IMR-90 (cell line): ENCODE data around the gene RAI1. TPM values are rescaled to one million over a fixed set of nuclear protein-coding genes. Genes with fewer than 3 reads are reported as not detected.
"Not testable (repeated sequence)": the region's sequence is repeated elsewhere in the genome, so short reads cannot be mapped to it uniquely, and the experiment has no call there.

Experiments used
- ATAC-seq: fragments of 200-7000 bp; cut with Tn5 transposase; 2 replicates; pipeline ENCODE4 v1.9.1; 2020; ENCODE audit warnings: low read depth, mild to moderate bottlenecking, moderate library complexity
- BruUV-seq: library from RNA; stranded (reverse); fragments of 400-500 nt; replicated peaks from 2 replicates; lab custom pipeline; 2021; lab: Mats Ljungman, UMichigan
- CTCF ChIA-PET: fragments of 300-600 bp; formaldehyde crosslinking; extraction: SDS; loops from one replicate; lab custom pipeline; 2021; ENCODE audit warnings: antibody characterized with exemption; lab: Yijun Ruan, JAX
- POLR2A ChIA-PET: fragments of 300-600 bp; sonication (Branson Sonifier 250); formaldehyde crosslinking; loops from one replicate; lab custom pipeline; 2022; ENCODE audit warnings: antibody characterized with exemption; ENCODE audit not compliant: unreplicated experiment; lab: Charles Lee
- DNase-seq: peaks from one replicate; pipeline ENCODE4 v3.0.0; 2013
- H2AFZ ChIP-seq: replicated peaks from 2 replicates; pipeline ENCODE3; 2013; ENCODE audit warnings: low read length, mild to moderate bottlenecking; ENCODE audit not compliant: poor library complexity
- H2AK5ac ChIP-seq: 2 replicates; pipeline ENCODE4 v1.6.1; 2013; ENCODE audit warnings: low read depth, low read length, inconsistent platforms
- H2AK9ac ChIP-seq: replicated peaks from 2 replicates; pipeline ENCODE3; 2013; ENCODE audit warnings: mild to moderate bottlenecking, low read depth, low read length, moderate library complexity; ENCODE audit not compliant: poor library complexity
- H2BK120ac ChIP-seq: 2 replicates; pipeline ENCODE4 v1.6.1; 2013; ENCODE audit warnings: low read depth, low read length, inconsistent platforms
- H2BK15ac ChIP-seq: 3 replicates; pipeline ENCODE4 v1.6.1; 2013; ENCODE audit warnings: low read depth, low read length, inconsistent platforms
- H2BK20ac ChIP-seq: 2 replicates; pipeline ENCODE4 v1.6.1; 2013; ENCODE audit warnings: low read depth, mild to moderate bottlenecking, inconsistent platforms, low read length, moderate library complexity
- H2BK5ac ChIP-seq: 2 replicates; pipeline ENCODE4 v1.6.1; 2013; ENCODE audit warnings: mild to moderate bottlenecking, low read depth, low read length, inconsistent platforms; ENCODE audit not compliant: poor library complexity, severe bottlenecking
- H3K14ac ChIP-seq: replicated peaks from 2 replicates; pipeline ENCODE4 v1.6.1; 2013; ENCODE audit warnings: low read depth, low read length, inconsistent platforms
- H3K18ac ChIP-seq: 2 replicates; pipeline ENCODE4 v1.6.1; 2013; ENCODE audit warnings: low read depth, low read length, control low read depth
- H3K23ac ChIP-seq: 2 replicates; pipeline ENCODE4 v1.6.1; 2013; ENCODE audit warnings: low read depth, low read length, inconsistent platforms
- H3K27ac ChIP-seq: 2 replicates; pipeline ENCODE4 v1.5.1; 2013; ENCODE audit warnings: mild to moderate bottlenecking, control low read depth, low read length; ENCODE audit not compliant: insufficient read depth
- H3K27me3 ChIP-seq: 2 replicates; pipeline ENCODE4 v1.6.1; 2013; ENCODE audit warnings: low read length; ENCODE audit not compliant: control insufficient read depth, insufficient read depth
- H3K36me3 ChIP-seq: 2 replicates; pipeline ENCODE4 v1.6.1; 2013; ENCODE audit warnings: low read length, mixed read lengths; ENCODE audit not compliant: control insufficient read depth, insufficient read depth
- H3K4ac ChIP-seq: 2 replicates; pipeline ENCODE4 v1.6.1; 2013; ENCODE audit warnings: low read depth, low read length, inconsistent platforms
- H3K4me1 ChIP-seq: 2 replicates; pipeline ENCODE4 v1.6.1; 2013; ENCODE audit warnings: low read length, mixed read lengths; ENCODE audit not compliant: control insufficient read depth, insufficient read depth
- H3K4me2 ChIP-seq: 2 replicates; pipeline ENCODE4 v1.6.1; 2013; ENCODE audit warnings: low read depth, mild to moderate bottlenecking, control low read depth, low read length, moderate library complexity
- H3K4me3 ChIP-seq: 2 replicates; pipeline ENCODE4 v1.5.1; 2013; ENCODE audit warnings: low read depth, mild to moderate bottlenecking, control low read depth, low read length, moderate library complexity; ENCODE audit not compliant: insufficient read depth
- H3K56ac ChIP-seq: 2 replicates; pipeline ENCODE4 v1.6.1; 2013; ENCODE audit warnings: low read length, inconsistent platforms; ENCODE audit not compliant: insufficient read depth; ENCODE audit errors: extremely low read depth
- H3K79me1 ChIP-seq, 2 experiments: 2 replicates each; pipeline ENCODE4 v1.6.1; 2013; ENCODE audit warnings: low read length in 2 of 2, inconsistent platforms in 1 of 2, low read depth in 1 of 2
- H3K9ac ChIP-seq: 2 replicates; pipeline ENCODE4 v1.6.1; 2013; ENCODE audit warnings: low read depth, low read length, control low read depth
- H3K9me1 ChIP-seq: 2 replicates; pipeline ENCODE4 v1.6.1; 2013; ENCODE audit warnings: low read length, inconsistent platforms; ENCODE audit not compliant: insufficient read depth
- H3K9me3 ChIP-seq: 2 replicates; pipeline ENCODE4 v1.6.1; 2013; ENCODE audit warnings: low read length; ENCODE audit not compliant: control insufficient read depth, insufficient read depth
- H4K20me1 ChIP-seq: 2 replicates; pipeline ENCODE4 v1.6.1; 2013; ENCODE audit warnings: low read length, inconsistent platforms; ENCODE audit not compliant: insufficient read depth
- H4K5ac ChIP-seq: 2 replicates; pipeline ENCODE4 v1.6.1; 2013; ENCODE audit warnings: mild to moderate bottlenecking, low read depth, low read length, control low read depth
- H4K8ac ChIP-seq, 2 experiments: 2 replicates each; pipeline ENCODE4 v1.6.1; 2013; ENCODE audit warnings: low read depth in 2 of 2, low read length in 2 of 2, control low read depth in 1 of 2, inconsistent platforms in 1 of 2
- H4K91ac ChIP-seq: 2 replicates; pipeline ENCODE4 v1.6.1; 2013; ENCODE audit warnings: low read depth, low read length, inconsistent platforms; ENCODE audit not compliant: insufficient read depth
- WGBS, 2 experiments: methylation state at CpG; one replicate each; pipeline versions ENCODE4 v1.1.5 to v1.1.7; 2013; ENCODE audit warnings: missing lambda C conversion rate in 2 of 2; ENCODE audit not compliant: insufficient read length in 1 of 2; ENCODE audit errors: extremely low coverage in 2 of 2; 5-methylcytosine and 5-hydroxymethylcytosine counted together
- dilution Hi-C: fragments of 300-500 bp; cut with HindIII; formaldehyde crosslinking; loops from one replicate; pipeline ENCODE4 v1.14.3; 2018; ENCODE audit warnings: low sequenced_read_pairs; ENCODE audit not compliant: unreplicated experiment
- in situ Hi-C: fragments of 300-500 bp; cut with MboI; formaldehyde crosslinking; loops from 3 replicates; pipeline ENCODE4 v1.14.3; 2019; ENCODE audit warnings: low sequenced_read_pairs, inconsistent platforms, mixed read lengths
- intact Hi-C: fragments of 100-400 bp; cut with micrococcal nuclease; formaldehyde crosslinking; loops from 2 replicates; pipeline ENCODE4 v1.10.0; 2022
- polyA plus RNA-seq, 3 experiments: library from polyadenylated mRNA; depleted of rRNA; stranded (reverse); fragments of >200 nt; gene quantifications; 2 replicates each; pipeline ENCODE4 v1.2.3, GENCODE V29; 2012; ENCODE audit warnings: low replicate concordance in 1 of 3
- total RNA-seq: library from RNA; depleted of rRNA; stranded (reverse); fragments of >200 nt; gene quantifications from 2 replicates; pipeline ENCODE4 v1.2.3, GENCODE V29; 2012

The RAI1 gene
- total and polyA plus RNA-seq, 2 of the 4 experiments (the other 2 are of a cell fraction), result 1.8 to 10.5 TPM

- DNase-seq, H3K36me3 ChIP-seq, H4K20me1 ChIP-seq, H2AK5ac ChIP-seq, H3K4me1 ChIP-seq, H3K4me3 ChIP-seq, H2BK5ac ChIP-seq, H2AFZ ChIP-seq, H3K79me1 ChIP-seq, H3K9ac ChIP-seq, CTCF ChIA-PET, ATAC-seq, H3K14ac ChIP-seq, H3K18ac ChIP-seq, H2AK9ac ChIP-seq, H2BK20ac ChIP-seq, H3K9me1 ChIP-seq, H2BK120ac ChIP-seq, H4K8ac ChIP-seq, H4K91ac ChIP-seq, POLR2A ChIA-PET, dilution Hi-C loops, BruUV-seq, H3K4me2 ChIP-seq, H3K27ac ChIP-seq, H4K5ac ChIP-seq, H3K4ac ChIP-seq, H2BK15ac ChIP-seq, H3K9me3 ChIP-seq, H3K23ac ChIP-seq, H3K56ac ChIP-seq: not testable (repeated sequence)
- peaks cover 10% of the 10 kb centered on the region for H3K27me3 ChIP-seq
- 0% methylated on average over 1 of the region's 9 CpGs; no CpG with 5 or more reads in 1 of the 2 experiments for WGBS, 2 experiments
- intact Hi-C loops, result loop anchor here (5.0 kb wide), 1 partner anchor 637 kb away; no protein-coding TSS in a partner anchor
- in situ Hi-C loops, result loop anchor here (5.0 to 25.0 kb wide), 3 partner anchors 142 to 627 kb away; partner anchors contain the start of gene RASD1
Measured at GRCh38 chr17:17639661-17640270, 41.5 kb upstream of the RAI1 start.
